Astrocyte (in vitro differentiated cells and primary cell): Measurements from ENCODE around the gene GRM7. TPM values are rescaled to one million over a fixed set of nuclear protein-coding genes. Genes with fewer than 3 reads are reported as not detected.

Source experiments
- DNase-seq: peaks from one replicate; pipeline ENCODE4 v3.0.0-alpha.2; 2010; ENCODE audit warnings: low read depth
- FAIRE-seq: peaks from 2 replicates; lab custom pipeline; 2011; peaks lifted over from hg19 to GRCh38; lab: Jason Lieb, UNC
- H2AFZ ChIP-seq: 2 replicates; pipeline ENCODE4 v1.6.0; 2012; ENCODE audit warnings: low read depth, low read length, inconsistent platforms
- H3K27ac ChIP-seq: 2 replicates; pipeline ENCODE4 v1.5.1; 2011; ENCODE audit warnings: low read depth, low read length, inconsistent platforms
- H3K27me3 ChIP-seq: 2 replicates; pipeline ENCODE4 v1.6.0; 2011; ENCODE audit warnings: low read length, inconsistent platforms; ENCODE audit not compliant: insufficient read depth
- H3K36me3 ChIP-seq: 2 replicates; pipeline ENCODE4 v1.5.1; 2011; ENCODE audit warnings: low read length, inconsistent platforms; ENCODE audit not compliant: insufficient read depth
- H3K4me1 ChIP-seq: 2 replicates; pipeline ENCODE4 v1.5.1; 2011; ENCODE audit warnings: low read length, inconsistent platforms; ENCODE audit not compliant: insufficient read depth
- H3K4me2 ChIP-seq: 2 replicates; pipeline ENCODE4 v1.6.0; 2012; ENCODE audit warnings: low read length, inconsistent platforms
- H3K4me3 ChIP-seq: 2 replicates; pipeline ENCODE4 v1.5.1; 2011; ENCODE audit warnings: low read depth, mild to moderate bottlenecking, low read length, inconsistent platforms; ENCODE audit not compliant: insufficient read depth
- H3K79me2 ChIP-seq: 2 replicates; pipeline ENCODE4 v1.6.0; 2012; ENCODE audit warnings: mild to moderate bottlenecking, low read length, inconsistent platforms; ENCODE audit not compliant: insufficient read depth
- H3K9ac ChIP-seq: 2 replicates; pipeline ENCODE4 v1.6.0; 2012; ENCODE audit warnings: mild to moderate bottlenecking, low read length, inconsistent platforms
- H3K9me3 ChIP-seq: 2 replicates; pipeline ENCODE4 v1.5.1; 2012; ENCODE audit warnings: low read depth, mild to moderate bottlenecking, low read length, inconsistent platforms; ENCODE audit not compliant: insufficient read depth
- H4K20me1 ChIP-seq: 2 replicates; pipeline ENCODE4 v1.6.0; 2012; ENCODE audit warnings: low read length, inconsistent platforms; ENCODE audit not compliant: insufficient read depth
- H3K27ac Mint-ChIP-seq: one replicate; pipeline ENCODE4 v1.8.0; 2021; ENCODE audit warnings: mild to moderate bottlenecking, mixed read lengths; ENCODE audit not compliant: unreplicated experiment
- H3K27me3 Mint-ChIP-seq: one replicate; pipeline ENCODE4 v1.8.0; 2021; ENCODE audit warnings: low read depth, mixed read lengths; ENCODE audit not compliant: unreplicated experiment
- H3K36me3 Mint-ChIP-seq: one replicate; pipeline ENCODE4 v1.8.0; 2021; ENCODE audit warnings: low read depth, mixed read lengths; ENCODE audit not compliant: unreplicated experiment
- H3K4me1 Mint-ChIP-seq: one replicate; pipeline ENCODE4 v1.8.0; 2021; ENCODE audit warnings: low read depth, mixed read lengths; ENCODE audit not compliant: unreplicated experiment
- H3K4me3 Mint-ChIP-seq: one replicate; pipeline ENCODE4 v1.8.0; 2021; ENCODE audit warnings: mild to moderate bottlenecking, moderate library complexity, mixed read lengths; ENCODE audit not compliant: unreplicated experiment
- H3K9me3 Mint-ChIP-seq: one replicate; pipeline ENCODE4 v1.8.0; 2021; ENCODE audit warnings: mild to moderate bottlenecking, mixed read lengths; ENCODE audit not compliant: unreplicated experiment
- EZH2 ChIP-seq: IDR thresholded peaks from 2 replicates; pipeline ENCODE4 v1.6.1; 2012; ENCODE audit warnings: mild to moderate bottlenecking, low read length, inconsistent platforms; ENCODE audit not compliant: insufficient read depth
- total RNA-seq: library from RNA; stranded (reverse); gene quantifications from 2 replicates; pipeline ENCODE4 v1.2.1, GENCODE V29; 2021
- TF ChIP-seq, protein P1 (sequence below): IDR thresholded peaks from 2 replicates; pipeline ENCODE4 v1.5.1; 2011; ENCODE audit warnings: low read depth, mild to moderate bottlenecking, inconsistent platforms, low read length, moderate library complexity; ENCODE audit not compliant: insufficient read depth

GRM7 gene
- total RNA-seq, 1 donor from 2014 or later: not detected

- TF ChIP-seq EZH2: no peak
- TF ChIP-seq, protein P1, sequence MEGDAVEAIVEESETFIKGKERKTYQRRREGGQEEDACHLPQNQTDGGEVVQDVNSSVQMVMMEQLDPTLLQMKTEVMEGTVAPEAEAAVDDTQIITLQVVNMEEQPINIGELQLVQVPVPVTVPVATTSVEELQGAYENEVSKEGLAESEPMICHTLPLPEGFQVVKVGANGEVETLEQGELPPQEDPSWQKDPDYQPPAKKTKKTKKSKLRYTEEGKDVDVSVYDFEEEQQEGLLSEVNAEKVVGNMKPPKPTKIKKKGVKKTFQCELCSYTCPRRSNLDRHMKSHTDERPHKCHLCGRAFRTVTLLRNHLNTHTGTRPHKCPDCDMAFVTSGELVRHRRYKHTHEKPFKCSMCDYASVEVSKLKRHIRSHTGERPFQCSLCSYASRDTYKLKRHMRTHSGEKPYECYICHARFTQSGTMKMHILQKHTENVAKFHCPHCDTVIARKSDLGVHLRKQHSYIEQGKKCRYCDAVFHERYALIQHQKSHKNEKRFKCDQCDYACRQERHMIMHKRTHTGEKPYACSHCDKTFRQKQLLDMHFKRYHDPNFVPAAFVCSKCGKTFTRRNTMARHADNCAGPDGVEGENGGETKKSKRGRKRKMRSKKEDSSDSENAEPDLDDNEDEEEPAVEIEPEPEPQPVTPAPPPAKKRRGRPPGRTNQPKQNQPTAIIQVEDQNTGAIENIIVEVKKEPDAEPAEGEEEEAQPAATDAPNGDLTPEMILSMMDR: no peak
- Histone ChIP-seq H3K4me3 (no peak overlapping the region), H4K20me1 (no peaks in the 10 kb centered on the region), H3K4me2 (no peak overlapping the region), H3K4me1 (no peaks in the 10 kb centered on the region), H3K79me2 (no peaks in the 10 kb centered on the region), H3K9me3 (no peaks in the 10 kb centered on the region), H3K27ac (no peak overlapping the region), H2AFZ (no peak overlapping the region), H3K27me3 (no peaks in the 10 kb centered on the region), H3K36me3 (no peaks in the 10 kb centered on the region), H3K9ac (no peak overlapping the region)
- H3K27ac Mint-ChIP-seq: no peak overlapping the region
- H3K36me3 Mint-ChIP-seq: no peaks in the 10 kb centered on the region
- H3K4me3 Mint-ChIP-seq: no peak overlapping the region
- no peaks in the 10 kb centered on the region for H3K9me3 Mint-ChIP-seq
- DNase-seq (peak; percentile 33), FAIRE-seq (no peak)
- H3K4me1 Mint-ChIP-seq: no peaks in the 10 kb centered on the region
- H3K27me3 Mint-ChIP-seq: peaks cover 3% of the 10 kb centered on the region
Measured at GRCh38 chr3:7696320-7696719, 835.4 kb downstream of the GRM7 start.

DNA sequence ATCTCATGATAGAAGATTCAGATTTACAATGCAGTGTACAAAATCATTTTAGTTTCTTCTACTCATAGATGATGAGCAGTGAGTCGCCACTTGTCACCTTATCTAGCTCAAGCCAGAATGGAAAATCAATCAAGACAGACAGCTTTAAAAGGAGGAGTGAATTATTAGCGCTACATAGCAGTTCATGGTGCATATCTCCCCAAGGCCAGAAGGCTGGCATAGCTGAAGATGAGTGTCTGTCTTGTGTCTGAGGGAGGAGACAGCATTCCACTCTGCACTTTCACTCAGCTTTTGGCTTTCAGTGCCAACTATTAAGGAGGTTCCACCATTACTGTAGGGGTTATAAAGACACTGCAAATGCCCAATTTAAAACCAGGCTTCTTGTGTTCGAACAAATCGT, 836.6 kb downstream of the GRM7 start:
- no peaks in the 10 kb centered on the region for H3K9me3 ChIP-seq
- Mint-ChIP-seq H3K9me3 (no peaks in the 10 kb centered on the region), H3K36me3 (no peaks in the 10 kb centered on the region), H3K27me3 (peaks cover 3% of the 10 kb centered on the region), H3K4me3 (no peak overlapping the region), H3K4me1 (no peaks in the 10 kb centered on the region), H3K27ac (peak overlapping the region; percentile 26)
- DNase-seq (no peak), FAIRE-seq (no peak)
- no peak for TF ChIP-seq EZH2
- TF ChIP-seq, protein P1: no peak
- H3K4me1 ChIP-seq: no peaks in the 10 kb centered on the region
- no peaks in the 10 kb centered on the region for H3K27me3 ChIP-seq
- H3K27ac ChIP-seq: no peak overlapping the region
- H2AFZ ChIP-seq: no peak overlapping the region
- H3K9ac ChIP-seq: no peak overlapping the region
- no peaks in the 10 kb centered on the region for H3K79me2 ChIP-seq
- no peak overlapping the region for H3K4me3 ChIP-seq
- no peaks in the 10 kb centered on the region for H4K20me1 ChIP-seq
- no peak overlapping the region for H3K4me2 ChIP-seq
- H3K36me3 ChIP-seq: no peaks in the 10 kb centered on the region

GRCh38 chr3:7700539-7700938, 839.6 kb downstream of the GRM7 start:
- no peak overlapping the region for H3K4me2 ChIP-seq
- no peak overlapping the region for H3K9ac ChIP-seq
- no peak overlapping the region for H3K4me3 Mint-ChIP-seq
- H3K9me3 Mint-ChIP-seq: no peaks in the 10 kb centered on the region
- H3K4me3 ChIP-seq: no peak overlapping the region
- TF ChIP-seq, protein P1: no peak
- no peak for TF ChIP-seq EZH2
- H4K20me1 ChIP-seq: no peaks in the 10 kb centered on the region
- no peak overlapping the region for H2AFZ ChIP-seq
- H3K4me1 Mint-ChIP-seq: no peaks in the 10 kb centered on the region
- H3K9me3 ChIP-seq: no peaks in the 10 kb centered on the region
- no peaks in the 10 kb centered on the region for H3K27me3 ChIP-seq
- no peaks in the 10 kb centered on the region for H3K36me3 ChIP-seq
- no peak overlapping the region for H3K27ac ChIP-seq
- H3K27me3 Mint-ChIP-seq: peaks cover 3% of the 10 kb centered on the region
- H3K27ac Mint-ChIP-seq: no peak overlapping the region
- DNase-seq: no peak
- FAIRE-seq: no peak
- no peaks in the 10 kb centered on the region for H3K79me2 ChIP-seq
- H3K36me3 Mint-ChIP-seq: no peaks in the 10 kb centered on the region
- H3K4me1 ChIP-seq: no peaks in the 10 kb centered on the region
